ENCODE results near the gene SORCS2.

GRCh38 chr4:7659429-7660175 is 467.3 kb downstream of the SORCS2 start:
- TF ChIP-seq CTCF (IDR thresholded peaks at IDR 0.05): no peak
- TF ChIP-seq EZH2 (IDR thresholded peaks at IDR 0.05; ENCODE audit: borderline replicate concordance, insufficient read depth, low read depth, low read length, poor library complexity, severe bottlenecking): no peak
